K562 (cell line): ENCODE results near the gene YIF1A. TPM values are rescaled to one million over a fixed set of nuclear protein-coding genes. Genes with fewer than 3 reads are reported as not detected.

Experiments
- CREB1 ChIP-seq, 2 experiments: sonication (generic) in 1 of 2; formaldehyde crosslinking in 1 of 2; IDR thresholded peaks; 2 replicates each; pipeline versions ENCODE4 v1.6.1 to v1.8.0; 2012 to 2022; ENCODE audit warnings: inconsistent platforms in 1 of 2, mild to moderate bottlenecking in 1 of 2, missing genetic modification reagents in 1 of 2, moderate library complexity in 1 of 2
- GABPA ChIP-seq: fragments of 200-800 bp; sonication (Bioruptor generic); conservative IDR thresholded peaks from 2 replicates; pipeline ENCODE4 v1.6.1; 2016; ENCODE audit warnings: low read depth, missing genetic modification characterization, missing compliant biosample characterization
- HLTF ChIP-seq: fragments of 450-650 bp; IDR thresholded peaks from 2 replicates; pipeline ENCODE4 v1.6.1; 2016
- MEF2D ChIP-seq: conservative IDR thresholded peaks from 2 replicates; pipeline ENCODE4 v1.6.1; 2016; ENCODE audit warnings: low read depth, missing genetic modification characterization, missing compliant biosample characterization
- NCOR1 ChIP-seq: fragments of 450-650 bp; IDR thresholded peaks from 2 replicates; pipeline ENCODE4 v1.6.1; 2016; ENCODE audit warnings: mild to moderate bottlenecking, moderate library complexity
- POLR2G ChIP-seq: fragments of 200-400 bp; formaldehyde crosslinking; IDR thresholded peaks from 2 replicates; pipeline ENCODE4 v1.6.1; 2017; ENCODE audit warnings: low read depth, mild to moderate bottlenecking, antibody characterized with exemption, low read length, moderate library complexity
- RAD21 ChIP-seq, 2 experiments: fragments of 250-450 bp in 1 of 2; fragments of 450-650 bp in 1 of 2; sonication (Bioruptor Pico) in 1 of 2; formaldehyde crosslinking in 1 of 2; IDR thresholded peaks in 1 of 2; conservative IDR thresholded peaks in 1 of 2; 2 replicates each; pipeline versions ENCODE4 v1.4.0 to v1.8.0; 2020 to 2022; ENCODE audit warnings: mild to moderate bottlenecking in 2 of 2, moderate library complexity in 1 of 2
- RBFOX2 ChIP-seq: fragments of 200-400 bp; formaldehyde crosslinking; IDR thresholded peaks from 2 replicates; pipeline ENCODE4 v1.6.1; 2017; ENCODE audit warnings: low read depth, mild to moderate bottlenecking, low read length, moderate library complexity
- ZC3H11A ChIP-seq: IDR thresholded peaks from 2 replicates; pipeline ENCODE4 v1.6.1; 2012; ENCODE audit warnings: low read depth, low read length, improper control_type of control experiment
- ZFX ChIP-seq: sonication (generic); formaldehyde crosslinking; IDR thresholded peaks from 2 replicates; pipeline ENCODE4 v1.8.0; 2022; ENCODE audit warnings: mild to moderate bottlenecking, missing genetic modification reagents, moderate library complexity
- ZNF224 ChIP-seq: sonication (generic); formaldehyde crosslinking; IDR thresholded peaks from 2 replicates; pipeline ENCODE4 v1.8.0; 2022; ENCODE audit warnings: mild to moderate bottlenecking, missing genetic modification reagents
- ZNF79 ChIP-seq: fragments of 250-450 bp; sonication (Bioruptor Pico); IDR thresholded peaks from 2 replicates; pipeline ENCODE4 v1.4.0; 2020; ENCODE audit warnings: low read depth, mild to moderate bottlenecking, moderate library complexity
- polyA plus RNA-seq, 8 experiments: library from polyadenylated mRNA; depleted of rRNA in 4 of 8; stranded (reverse) in 5 of 8; unstranded in 3 of 8; fragments of >200 nt; fragmentation: Nextera tagmentation in 2 of 8; fragmentation: Illumina TruSeq in 1 of 8; extraction: Ambion mirVana in 2 of 8; extraction: Trizol in 1 of 8; gene quantifications; 2 replicates each; pipeline versions ENCODE4 v1.2.1 to v1.2.3, GENCODE V29; 2011 to 2014; ENCODE audit warnings: inconsistent platforms in 1 of 8, missing spikeins in 1 of 8
- total RNA-seq, 7 experiments: library from RNA; depleted of rRNA in 6 of 7; stranded (reverse); fragments of >200 nt in 6 of 7; fragmentation: Illumina TruSeq in 2 of 7; extraction: Trizol in 2 of 7; gene quantifications; 2 replicates each; pipeline versions ENCODE4 v1.2.1 to v1.2.3, GENCODE V29; 2011 to 2021; ENCODE audit warnings: low replicate concordance in 1 of 7
- TF ChIP-seq, protein P1 (sequence below): fragments of 150-350 bp; conservative IDR thresholded peaks from 2 replicates; pipeline ENCODE4 v1.6.1; 2014; ENCODE audit warnings: low read length
- TF ChIP-seq, protein P2 (sequence below): fragments of 450-650 bp; IDR thresholded peaks from 2 replicates; pipeline ENCODE4 v1.6.1; 2016; ENCODE audit warnings: antibody characterized with exemption
- TF ChIP-seq, protein P3 (sequence below): sonication (generic); formaldehyde crosslinking; IDR thresholded peaks from 2 replicates; pipeline ENCODE4 v1.8.1; 2022; ENCODE audit warnings: missing genetic modification reagents
- TF ChIP-seq, protein P4 (sequence below): fragments of 250-450 bp; sonication (Bioruptor Pico); IDR thresholded peaks from 2 replicates; pipeline ENCODE4 v1.8.0; 2022; ENCODE audit warnings: inconsistent platforms, mild to moderate bottlenecking, moderate library complexity, borderline replicate concordance
- TF ChIP-seq, protein P5 (sequence below): sonication (generic); formaldehyde crosslinking; IDR thresholded peaks from 2 replicates; pipeline ENCODE4 v1.8.0; 2022; ENCODE audit warnings: missing genetic modification reagents, mild to moderate bottlenecking, borderline replicate concordance
- TF ChIP-seq, protein P6 (sequence below): sonication (generic); formaldehyde crosslinking; IDR thresholded peaks from 2 replicates; pipeline ENCODE4 v1.8.1; 2023; ENCODE audit warnings: mild to moderate bottlenecking, missing genetic modification reagents

The YIF1A gene
- total and polyA plus RNA-seq, 9 of the 15 experiments (the other 6 are each of a cell fraction or from before 2014, with no cell fraction given): 8.6 to 121 (median 77.2) TPM

DNA sequence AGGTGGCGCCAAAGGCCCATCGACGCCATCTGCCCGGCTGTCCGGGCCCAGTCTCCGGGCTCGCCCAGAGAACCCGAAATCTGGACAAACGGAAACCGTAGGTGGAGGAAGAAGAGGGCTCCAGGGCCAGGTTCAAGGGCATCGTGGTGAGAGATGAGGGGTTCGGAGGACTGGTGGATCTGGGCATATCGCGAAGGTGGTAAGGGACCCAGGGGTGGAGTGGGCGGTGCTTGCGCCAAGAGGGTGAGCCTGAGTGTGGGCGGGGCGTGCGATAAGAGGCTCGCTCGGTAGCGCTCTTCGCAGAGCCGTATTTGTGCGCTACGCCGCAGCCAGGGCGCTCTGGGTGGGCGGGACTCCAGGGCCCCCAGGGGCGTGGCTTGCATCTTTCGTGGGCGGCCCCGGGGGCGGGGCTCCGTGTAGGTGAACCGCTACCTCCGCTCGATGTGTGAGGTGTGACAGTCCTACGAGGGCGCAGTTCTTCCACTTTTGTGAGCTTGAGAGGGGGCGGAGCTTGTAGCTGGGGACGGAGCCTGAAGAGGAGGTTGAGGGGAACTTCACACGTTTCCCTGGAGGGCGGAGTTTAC lies 23.1 kb upstream of the YIF1A start (continued):
- TF ChIP-seq, protein P1, sequence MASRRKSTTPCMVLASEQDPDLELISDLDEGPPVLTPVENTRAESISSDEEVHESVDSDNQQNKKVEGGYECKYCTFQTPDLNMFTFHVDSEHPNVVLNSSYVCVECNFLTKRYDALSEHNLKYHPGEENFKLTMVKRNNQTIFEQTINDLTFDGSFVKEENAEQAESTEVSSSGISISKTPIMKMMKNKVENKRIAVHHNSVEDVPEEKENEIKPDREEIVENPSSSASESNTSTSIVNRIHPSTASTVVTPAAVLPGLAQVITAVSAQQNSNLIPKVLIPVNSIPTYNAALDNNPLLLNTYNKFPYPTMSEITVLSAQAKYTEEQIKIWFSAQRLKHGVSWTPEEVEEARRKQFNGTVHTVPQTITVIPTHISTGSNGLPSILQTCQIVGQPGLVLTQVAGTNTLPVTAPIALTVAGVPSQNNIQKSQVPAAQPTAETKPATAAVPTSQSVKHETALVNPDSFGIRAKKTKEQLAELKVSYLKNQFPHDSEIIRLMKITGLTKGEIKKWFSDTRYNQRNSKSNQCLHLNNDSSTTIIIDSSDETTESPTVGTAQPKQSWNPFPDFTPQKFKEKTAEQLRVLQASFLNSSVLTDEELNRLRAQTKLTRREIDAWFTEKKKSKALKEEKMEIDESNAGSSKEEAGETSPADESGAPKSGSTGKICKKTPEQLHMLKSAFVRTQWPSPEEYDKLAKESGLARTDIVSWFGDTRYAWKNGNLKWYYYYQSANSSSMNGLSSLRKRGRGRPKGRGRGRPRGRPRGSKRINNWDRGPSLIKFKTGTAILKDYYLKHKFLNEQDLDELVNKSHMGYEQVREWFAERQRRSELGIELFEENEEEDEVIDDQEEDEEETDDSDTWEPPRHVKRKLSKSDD: 0 out of 2 replicates have a peak, but pooled peaks have one; percentile 25
- TF ChIP-seq ZNF224 (CRISPR knock-in tag): no peak
- TF ChIP-seq RAD21 (CRISPR knock-in tag; conservative IDR thresholded peaks at IDR 0.05 in 1 of 2, IDR thresholded peaks at IDR 0.05 in 1 of 2): peak; percentile 99
- TF ChIP-seq RBFOX2: peak; percentile 57
- TF ChIP-seq, protein P2, sequence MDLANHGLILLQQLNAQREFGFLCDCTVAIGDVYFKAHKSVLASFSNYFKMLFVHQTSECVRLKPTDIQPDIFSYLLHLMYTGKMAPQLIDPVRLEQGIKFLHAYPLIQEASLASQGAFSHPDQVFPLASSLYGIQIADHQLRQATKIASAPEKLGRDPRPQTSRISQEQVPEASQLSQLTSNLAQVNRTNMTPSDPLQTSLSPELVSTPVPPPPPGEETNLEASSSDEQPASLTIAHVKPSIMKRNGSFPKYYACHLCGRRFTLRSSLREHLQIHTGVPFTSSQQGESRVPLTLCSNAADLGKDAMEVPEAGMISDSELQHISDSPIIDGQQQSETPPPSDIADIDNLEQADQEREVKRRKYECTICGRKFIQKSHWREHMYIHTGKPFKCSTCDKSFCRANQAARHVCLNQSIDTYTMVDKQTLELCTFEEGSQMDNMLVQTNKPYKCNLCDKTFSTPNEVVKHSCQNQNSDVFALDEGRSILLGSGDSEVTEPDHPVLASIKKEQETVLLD: peak; percentile 74
- peak; percentile 69 for TF ChIP-seq POLR2G
- TF ChIP-seq ZC3H11A: no peak
- TF ChIP-seq NCOR1: no peak
- TF ChIP-seq CREB1 (IDR thresholded peaks at IDR 0.05): no peak; the same call in 1 of the 2 replicates
- peak; percentile 71 for TF ChIP-seq CREB1 (CRISPR knock-in tag; IDR thresholded peaks at IDR 0.05)
- TF ChIP-seq GABPA (tag): no peak
- TF ChIP-seq, protein P3, sequence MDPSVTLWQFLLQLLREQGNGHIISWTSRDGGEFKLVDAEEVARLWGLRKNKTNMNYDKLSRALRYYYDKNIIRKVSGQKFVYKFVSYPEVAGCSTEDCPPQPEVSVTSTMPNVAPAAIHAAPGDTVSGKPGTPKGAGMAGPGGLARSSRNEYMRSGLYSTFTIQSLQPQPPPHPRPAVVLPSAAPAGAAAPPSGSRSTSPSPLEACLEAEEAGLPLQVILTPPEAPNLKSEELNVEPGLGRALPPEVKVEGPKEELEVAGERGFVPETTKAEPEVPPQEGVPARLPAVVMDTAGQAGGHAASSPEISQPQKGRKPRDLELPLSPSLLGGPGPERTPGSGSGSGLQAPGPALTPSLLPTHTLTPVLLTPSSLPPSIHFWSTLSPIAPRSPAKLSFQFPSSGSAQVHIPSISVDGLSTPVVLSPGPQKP: no peak
- TF ChIP-seq, protein P4, sequence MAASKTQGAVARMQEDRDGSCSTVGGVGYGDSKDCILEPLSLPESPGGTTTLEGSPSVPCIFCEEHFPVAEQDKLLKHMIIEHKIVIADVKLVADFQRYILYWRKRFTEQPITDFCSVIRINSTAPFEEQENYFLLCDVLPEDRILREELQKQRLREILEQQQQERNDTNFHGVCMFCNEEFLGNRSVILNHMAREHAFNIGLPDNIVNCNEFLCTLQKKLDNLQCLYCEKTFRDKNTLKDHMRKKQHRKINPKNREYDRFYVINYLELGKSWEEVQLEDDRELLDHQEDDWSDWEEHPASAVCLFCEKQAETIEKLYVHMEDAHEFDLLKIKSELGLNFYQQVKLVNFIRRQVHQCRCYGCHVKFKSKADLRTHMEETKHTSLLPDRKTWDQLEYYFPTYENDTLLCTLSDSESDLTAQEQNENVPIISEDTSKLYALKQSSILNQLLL: no peak
- TF ChIP-seq ZNF79 (CRISPR knock-in tag): no peak
- no peak for TF ChIP-seq MEF2D
- peak; percentile 96 for TF ChIP-seq ZFX (CRISPR knock-in tag)
- peak; percentile 86 for TF ChIP-seq HLTF
- TF ChIP-seq, protein P5, sequence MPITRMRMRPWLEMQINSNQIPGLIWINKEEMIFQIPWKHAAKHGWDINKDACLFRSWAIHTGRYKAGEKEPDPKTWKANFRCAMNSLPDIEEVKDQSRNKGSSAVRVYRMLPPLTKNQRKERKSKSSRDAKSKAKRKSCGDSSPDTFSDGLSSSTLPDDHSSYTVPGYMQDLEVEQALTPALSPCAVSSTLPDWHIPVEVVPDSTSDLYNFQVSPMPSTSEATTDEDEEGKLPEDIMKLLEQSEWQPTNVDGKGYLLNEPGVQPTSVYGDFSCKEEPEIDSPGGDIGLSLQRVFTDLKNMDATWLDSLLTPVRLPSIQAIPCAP (CRISPR knock-in tag): no peak
- TF ChIP-seq, protein P6, sequence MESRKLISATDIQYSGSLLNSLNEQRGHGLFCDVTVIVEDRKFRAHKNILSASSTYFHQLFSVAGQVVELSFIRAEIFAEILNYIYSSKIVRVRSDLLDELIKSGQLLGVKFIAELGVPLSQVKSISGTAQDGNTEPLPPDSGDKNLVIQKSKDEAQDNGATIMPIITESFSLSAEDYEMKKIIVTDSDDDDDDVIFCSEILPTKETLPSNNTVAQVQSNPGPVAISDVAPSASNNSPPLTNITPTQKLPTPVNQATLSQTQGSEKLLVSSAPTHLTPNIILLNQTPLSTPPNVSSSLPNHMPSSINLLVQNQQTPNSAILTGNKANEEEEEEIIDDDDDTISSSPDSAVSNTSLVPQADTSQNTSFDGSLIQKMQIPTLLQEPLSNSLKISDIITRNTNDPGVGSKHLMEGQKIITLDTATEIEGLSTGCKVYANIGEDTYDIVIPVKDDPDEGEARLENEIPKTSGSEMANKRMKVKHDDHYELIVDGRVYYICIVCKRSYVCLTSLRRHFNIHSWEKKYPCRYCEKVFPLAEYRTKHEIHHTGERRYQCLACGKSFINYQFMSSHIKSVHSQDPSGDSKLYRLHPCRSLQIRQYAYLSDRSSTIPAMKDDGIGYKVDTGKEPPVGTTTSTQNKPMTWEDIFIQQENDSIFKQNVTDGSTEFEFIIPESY: peak; percentile 59; the same call in 1 of the 2 replicates
